ENCODE measurements around the gene CHST3.

The CHST3 gene

DNA sequence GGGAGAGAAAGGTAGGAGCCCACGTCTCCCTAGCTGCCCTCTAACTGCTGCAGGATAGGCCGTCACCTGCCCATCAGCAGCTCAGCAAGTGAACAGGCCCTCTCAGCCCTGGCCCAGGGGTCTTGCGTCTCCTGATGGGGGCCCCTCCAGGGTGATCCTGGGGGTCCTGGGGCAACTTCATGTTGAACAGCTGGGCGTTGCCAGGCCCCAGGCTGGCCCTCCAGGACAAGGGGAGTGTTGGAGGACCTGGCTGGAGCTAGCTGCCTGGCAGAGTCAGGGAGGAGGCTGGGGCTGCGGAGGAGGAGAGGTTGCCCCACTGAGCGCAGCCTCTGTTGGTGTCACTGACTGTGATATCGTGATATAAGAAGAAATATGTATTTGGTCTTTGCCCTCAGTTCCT lies 89.5 kb downstream of the CHST3 start:
- TF ChIP-seq, protein P1, sequence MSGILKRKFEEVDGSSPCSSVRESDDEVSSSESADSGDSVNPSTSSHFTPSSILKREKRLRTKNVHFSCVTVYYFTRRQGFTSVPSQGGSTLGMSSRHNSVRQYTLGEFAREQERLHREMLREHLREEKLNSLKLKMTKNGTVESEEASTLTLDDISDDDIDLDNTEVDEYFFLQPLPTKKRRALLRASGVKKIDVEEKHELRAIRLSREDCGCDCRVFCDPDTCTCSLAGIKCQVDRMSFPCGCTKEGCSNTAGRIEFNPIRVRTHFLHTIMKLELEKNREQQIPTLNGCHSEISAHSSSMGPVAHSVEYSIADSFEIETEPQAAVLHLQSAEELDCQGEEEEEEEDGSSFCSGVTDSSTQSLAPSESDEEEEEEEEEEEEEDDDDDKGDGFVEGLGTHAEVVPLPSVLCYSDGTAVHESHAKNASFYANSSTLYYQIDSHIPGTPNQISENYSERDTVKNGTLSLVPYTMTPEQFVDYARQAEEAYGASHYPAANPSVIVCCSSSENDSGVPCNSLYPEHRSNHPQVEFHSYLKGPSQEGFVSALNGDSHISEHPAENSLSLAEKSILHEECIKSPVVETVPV (CRISPR knock-in tag; IDR thresholded peaks at IDR 0.05): no peak
- TF ChIP-seq PPARA (CRISPR knock-in tag; IDR thresholded peaks at IDR 0.05; ENCODE audit: borderline replicate concordance) (no peak), ARNTL (CRISPR knock-in tag; IDR thresholded peaks at IDR 0.05; ENCODE audit: borderline replicate concordance, low read depth) (no peak), SNAI2 (CRISPR knock-in tag; IDR thresholded peaks at IDR 0.05) (no peak), TOX (CRISPR knock-in tag; IDR thresholded peaks at IDR 0.05; ENCODE audit: borderline replicate concordance) (no peak), CSDC2 (CRISPR knock-in tag; IDR thresholded peaks at IDR 0.05) (no peak), ZNF70 (CRISPR knock-in tag; IDR thresholded peaks at IDR 0.05) (no peak), ZNF565 (CRISPR knock-in tag; conservative IDR thresholded peaks at IDR 0.05; ENCODE audit: low read depth) (no peak), ZNF8 (CRISPR knock-in tag; IDR thresholded peaks at IDR 0.05) (no peak)
- TF ChIP-seq, protein P2, sequence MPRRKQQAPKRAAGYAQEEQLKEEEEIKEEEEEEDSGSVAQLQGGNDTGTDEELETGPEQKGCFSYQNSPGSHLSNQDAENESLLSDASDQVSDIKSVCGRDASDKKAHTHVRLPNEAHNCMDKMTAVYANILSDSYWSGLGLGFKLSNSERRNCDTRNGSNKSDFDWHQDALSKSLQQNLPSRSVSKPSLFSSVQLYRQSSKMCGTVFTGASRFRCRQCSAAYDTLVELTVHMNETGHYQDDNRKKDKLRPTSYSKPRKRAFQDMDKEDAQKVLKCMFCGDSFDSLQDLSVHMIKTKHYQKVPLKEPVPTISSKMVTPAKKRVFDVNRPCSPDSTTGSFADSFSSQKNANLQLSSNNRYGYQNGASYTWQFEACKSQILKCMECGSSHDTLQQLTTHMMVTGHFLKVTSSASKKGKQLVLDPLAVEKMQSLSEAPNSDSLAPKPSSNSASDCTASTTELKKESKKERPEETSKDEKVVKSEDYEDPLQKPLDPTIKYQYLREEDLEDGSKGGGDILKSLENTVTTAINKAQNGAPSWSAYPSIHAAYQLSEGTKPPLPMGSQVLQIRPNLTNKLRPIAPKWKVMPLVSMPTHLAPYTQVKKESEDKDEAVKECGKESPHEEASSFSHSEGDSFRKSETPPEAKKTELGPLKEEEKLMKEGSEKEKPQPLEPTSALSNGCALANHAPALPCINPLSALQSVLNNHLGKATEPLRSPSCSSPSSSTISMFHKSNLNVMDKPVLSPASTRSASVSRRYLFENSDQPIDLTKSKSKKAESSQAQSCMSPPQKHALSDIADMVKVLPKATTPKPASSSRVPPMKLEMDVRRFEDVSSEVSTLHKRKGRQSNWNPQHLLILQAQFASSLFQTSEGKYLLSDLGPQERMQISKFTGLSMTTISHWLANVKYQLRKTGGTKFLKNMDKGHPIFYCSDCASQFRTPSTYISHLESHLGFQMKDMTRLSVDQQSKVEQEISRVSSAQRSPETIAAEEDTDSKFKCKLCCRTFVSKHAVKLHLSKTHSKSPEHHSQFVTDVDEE (CRISPR knock-in tag; IDR thresholded peaks at IDR 0.05): no peak
- TF ChIP-seq, protein P3, sequence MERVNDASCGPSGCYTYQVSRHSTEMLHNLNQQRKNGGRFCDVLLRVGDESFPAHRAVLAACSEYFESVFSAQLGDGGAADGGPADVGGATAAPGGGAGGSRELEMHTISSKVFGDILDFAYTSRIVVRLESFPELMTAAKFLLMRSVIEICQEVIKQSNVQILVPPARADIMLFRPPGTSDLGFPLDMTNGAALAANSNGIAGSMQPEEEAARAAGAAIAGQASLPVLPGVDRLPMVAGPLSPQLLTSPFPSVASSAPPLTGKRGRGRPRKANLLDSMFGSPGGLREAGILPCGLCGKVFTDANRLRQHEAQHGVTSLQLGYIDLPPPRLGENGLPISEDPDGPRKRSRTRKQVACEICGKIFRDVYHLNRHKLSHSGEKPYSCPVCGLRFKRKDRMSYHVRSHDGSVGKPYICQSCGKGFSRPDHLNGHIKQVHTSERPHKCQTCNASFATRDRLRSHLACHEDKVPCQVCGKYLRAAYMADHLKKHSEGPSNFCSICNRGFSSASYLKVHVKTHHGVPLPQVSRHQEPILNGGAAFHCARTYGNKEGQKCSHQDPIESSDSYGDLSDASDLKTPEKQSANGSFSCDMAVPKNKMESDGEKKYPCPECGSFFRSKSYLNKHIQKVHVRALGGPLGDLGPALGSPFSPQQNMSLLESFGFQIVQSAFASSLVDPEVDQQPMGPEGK (CRISPR knock-in tag; IDR thresholded peaks at IDR 0.05; ENCODE audit: borderline replicate concordance): no peak
- no peak for ATAC-seq

DNA sequence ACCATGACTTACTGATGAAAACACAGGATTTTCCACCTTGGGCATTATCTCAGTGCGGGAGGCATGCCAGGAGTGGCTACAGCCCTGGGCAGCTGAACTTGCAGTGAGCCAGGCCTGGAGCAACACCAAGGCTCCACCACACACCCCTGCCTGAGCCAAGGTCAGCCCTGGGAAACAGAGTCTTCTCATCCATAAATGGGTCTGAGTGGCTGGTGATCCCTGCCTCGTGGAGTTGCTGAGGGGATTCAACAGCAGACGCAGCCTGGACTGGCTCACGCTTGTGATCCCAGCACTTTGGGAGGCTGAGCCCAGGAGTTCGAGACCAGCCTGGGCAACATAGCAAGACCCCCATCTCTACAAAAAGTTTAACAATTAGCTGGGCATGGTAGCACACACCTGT lies 91.9 kb downstream of the CHST3 start:
- no peak for TF ChIP-seq PPARA (CRISPR knock-in tag; IDR thresholded peaks at IDR 0.05; ENCODE audit: borderline replicate concordance)
- TF ChIP-seq TCF4 (CRISPR knock-in tag; IDR thresholded peaks at IDR 0.05; ENCODE audit: borderline replicate concordance): no peak
- ATAC-seq: no peak

DNA sequence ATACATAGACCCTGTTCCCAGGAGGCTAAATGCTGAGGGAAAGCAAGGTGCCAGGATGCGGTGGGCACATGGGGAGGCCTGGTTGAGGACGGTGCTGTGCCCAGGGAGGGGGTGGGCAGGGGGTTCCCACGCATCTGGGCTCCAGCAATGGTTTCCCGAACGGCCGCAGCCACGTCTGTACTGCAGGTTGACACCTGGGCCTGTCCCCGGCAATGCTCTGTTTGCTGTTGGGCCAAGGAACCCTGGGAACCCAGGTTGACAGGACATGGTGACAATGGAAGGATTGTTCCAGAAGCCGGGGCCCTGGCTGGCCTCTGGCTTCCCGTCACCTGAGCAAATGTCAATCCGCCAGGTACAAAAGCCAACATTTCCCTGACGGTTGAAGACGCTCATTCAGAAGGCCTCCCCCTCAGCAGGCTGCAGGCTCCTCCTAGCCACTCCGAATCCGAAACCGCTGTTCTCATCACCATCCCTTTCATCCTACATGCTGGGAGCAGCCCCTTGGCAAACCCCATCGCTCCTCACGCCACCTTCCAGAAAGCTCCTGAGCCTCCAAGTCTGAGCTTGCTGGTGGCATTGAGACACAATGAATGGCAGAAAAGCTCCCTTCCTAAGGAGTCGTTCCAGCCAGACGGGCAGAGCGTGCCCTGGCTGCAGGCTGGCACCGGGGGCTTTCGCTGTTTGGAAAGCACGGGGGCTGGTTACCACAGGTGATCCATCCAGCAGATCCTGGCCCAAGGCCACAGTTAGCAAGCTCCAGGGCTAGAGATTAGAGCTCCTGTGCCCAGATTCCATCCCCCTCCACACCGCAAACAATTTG lies 92.9 kb downstream of the CHST3 start:
- TF ChIP-seq ARNTL (CRISPR knock-in tag; IDR thresholded peaks at IDR 0.05; ENCODE audit: borderline replicate concordance, low read depth) (no peak), PPARA (CRISPR knock-in tag; IDR thresholded peaks at IDR 0.05; ENCODE audit: borderline replicate concordance) (no peak)
- TF ChIP-seq, protein P4, sequence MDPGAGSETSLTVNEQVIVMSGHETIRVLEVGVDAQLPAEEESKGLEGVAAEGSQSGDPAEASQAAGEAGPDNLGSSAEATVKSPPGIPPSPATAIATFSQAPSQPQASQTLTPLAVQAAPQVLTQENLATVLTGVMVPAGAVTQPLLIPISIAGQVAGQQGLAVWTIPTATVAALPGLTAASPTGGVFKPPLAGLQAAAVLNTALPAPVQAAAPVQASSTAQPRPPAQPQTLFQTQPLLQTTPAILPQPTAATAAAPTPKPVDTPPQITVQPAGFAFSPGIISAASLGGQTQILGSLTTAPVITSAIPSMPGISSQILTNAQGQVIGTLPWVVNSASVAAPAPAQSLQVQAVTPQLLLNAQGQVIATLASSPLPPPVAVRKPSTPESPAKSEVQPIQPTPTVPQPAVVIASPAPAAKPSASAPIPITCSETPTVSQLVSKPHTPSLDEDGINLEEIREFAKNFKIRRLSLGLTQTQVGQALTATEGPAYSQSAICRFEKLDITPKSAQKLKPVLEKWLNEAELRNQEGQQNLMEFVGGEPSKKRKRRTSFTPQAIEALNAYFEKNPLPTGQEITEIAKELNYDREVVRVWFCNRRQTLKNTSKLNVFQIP (CRISPR knock-in tag; IDR thresholded peaks at IDR 0.05; ENCODE audit: borderline replicate concordance, low read depth): no peak
- TF ChIP-seq, protein P5, sequence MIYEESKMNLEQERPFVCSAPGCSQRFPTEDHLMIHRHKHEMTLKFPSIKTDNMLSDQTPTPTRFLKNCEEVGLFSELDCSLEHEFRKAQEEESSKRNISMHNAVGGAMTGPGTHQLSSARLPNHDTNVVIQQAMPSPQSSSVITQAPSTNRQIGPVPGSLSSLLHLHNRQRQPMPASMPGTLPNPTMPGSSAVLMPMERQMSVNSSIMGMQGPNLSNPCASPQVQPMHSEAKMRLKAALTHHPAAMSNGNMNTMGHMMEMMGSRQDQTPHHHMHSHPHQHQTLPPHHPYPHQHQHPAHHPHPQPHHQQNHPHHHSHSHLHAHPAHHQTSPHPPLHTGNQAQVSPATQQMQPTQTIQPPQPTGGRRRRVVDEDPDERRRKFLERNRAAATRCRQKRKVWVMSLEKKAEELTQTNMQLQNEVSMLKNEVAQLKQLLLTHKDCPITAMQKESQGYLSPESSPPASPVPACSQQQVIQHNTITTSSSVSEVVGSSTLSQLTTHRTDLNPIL (CRISPR knock-in tag; IDR thresholded peaks at IDR 0.05; ENCODE audit: low read depth): no peak
- no peak for ATAC-seq

DNA sequence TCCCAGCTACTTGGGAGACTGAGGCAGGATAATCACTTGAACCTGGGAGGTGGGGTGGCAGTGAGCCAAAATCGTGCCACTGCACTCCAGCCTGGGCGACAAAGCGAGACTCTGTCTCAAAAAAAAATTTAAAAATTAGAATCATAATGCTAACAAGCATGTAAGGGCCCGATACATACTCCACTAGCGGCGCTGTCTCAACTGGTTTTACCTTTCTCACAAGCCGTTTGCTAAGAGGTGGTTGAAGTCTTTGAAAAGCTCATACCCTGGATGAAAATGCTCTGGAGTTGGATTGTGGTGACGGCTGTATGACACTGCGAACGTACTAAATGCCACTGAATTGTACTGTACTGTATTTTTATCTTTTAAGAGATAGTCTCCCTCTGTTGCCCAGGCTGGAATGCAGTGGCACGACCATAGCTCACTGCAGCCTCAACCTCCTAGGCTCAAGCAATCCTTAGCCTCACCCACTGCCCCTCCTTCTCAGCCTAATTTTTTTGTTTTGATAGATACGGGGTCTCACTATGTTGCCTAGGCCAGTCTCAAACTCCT lies 94.2 kb downstream of the CHST3 start:
- no peak for ATAC-seq
- TF ChIP-seq, protein P1 (CRISPR knock-in tag; IDR thresholded peaks at IDR 0.05): no peak

All from SK-N-SH treated with all-trans-retinoic acid at 6 μM for 48 hours (cell line).